ENCODE measurements around the gene CCL2.

GRCh38 chr17:34220752-34221395, 34.2 kb upstream of the CCL2 start:
- TF ChIP-seq POLR2AphosphoS5 (IDR thresholded peaks at IDR 0.05; ENCODE audit: borderline replicate concordance, low read depth, low read length) (no peak), EZH2 (IDR thresholded peaks at IDR 0.05) (no peak)
